Measurements from ENCODE around the gene DENND11. TPM values are rescaled to one million over a fixed set of nuclear protein-coding genes. Genes with fewer than 3 reads are reported as not detected.

The DENND11 gene
- total RNA-seq, 1 donor from 2014 or later = 30.7 TPM

DNA sequence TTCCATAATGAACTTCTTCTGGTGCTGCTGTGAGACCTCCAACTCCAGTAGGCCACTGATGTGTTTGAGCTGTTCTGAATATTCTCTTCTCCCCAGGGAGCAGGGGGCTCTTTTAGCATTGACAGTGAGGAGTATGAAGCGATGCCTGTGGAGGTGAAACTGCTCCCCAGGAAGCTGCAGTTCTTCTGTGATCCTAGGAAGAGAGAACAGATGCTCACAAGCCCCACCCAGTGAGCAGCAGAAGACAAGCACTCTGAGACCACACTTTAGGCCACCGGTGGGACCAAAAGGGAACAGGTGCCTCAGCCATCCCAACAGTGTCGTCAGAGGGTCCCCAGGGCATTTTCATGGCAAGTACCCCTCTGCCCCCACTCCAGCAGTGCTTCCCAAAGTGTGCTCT lies 49.3 kb downstream of the DENND11 start:
- Mint-ChIP-seq H3K9me3 (no peaks in the 10 kb centered on the region), H3K27ac (ENCODE audit: unreplicated experiment) (no peak overlapping the region)
- TF ChIP-seq CTCF (conservative IDR thresholded peaks at IDR 0.05) = no peak

More for the DNA sequence above, 49.3 kb downstream of the DENND11 start:
- no peak overlapping the region for H3K4me3 Mint-ChIP-seq
- DNase-seq (ENCODE audit: low read depth, low spot score) = no peak
- peaks cover 39% of the 10 kb centered on the region for H3K4me1 Mint-ChIP-seq
- no peaks in the 10 kb centered on the region for H3K27me3 Mint-ChIP-seq (ENCODE audit: low read depth)
- peaks cover 3% of the 10 kb centered on the region for H3K36me3 Mint-ChIP-seq (ENCODE audit: low read depth)

Other genes starting within 250 kb of the DENND11 start
- gene AGK, start 150.8 kb downstream of the DENND11 start, total RNA-seq = 35.7 and 36.9 TPM in 2 replicates
- not detected in 2 replicates for gene WEE2, start 6.2 kb upstream of the DENND11 start, total RNA-seq
- gene SSBP1, start 36.2 kb upstream of the DENND11 start, total RNA-seq = 159 and 163 TPM in 2 replicates
- 1.8 and 2.2 TPM in 2 replicates for gene TAS2R3, start 61.9 kb upstream of the DENND11 start, total RNA-seq
- gene TAS2R4, start 74.5 kb upstream of the DENND11 start, total RNA-seq = 1.1 and 1.6 TPM in 2 replicates
- 1.5 and 2.3 TPM in 2 replicates for gene TAS2R5, start 88.1 kb upstream of the DENND11 start, total RNA-seq
- gene PRSS37, start 139.3 kb upstream of the DENND11 start, total RNA-seq = not detected in 2 replicates
- gene OR9A4, start 214.2 kb upstream of the DENND11 start, total RNA-seq = not detected in 2 replicates
- gene CLEC5A, start 244.8 kb upstream of the DENND11 start, total RNA-seq = not detected in 2 replicates